ENCODE measurements around the gene EXOSC7. TPM values are rescaled to one million over a fixed set of nuclear protein-coding genes. Genes with fewer than 3 reads are reported as not detected.

The EXOSC7 gene
- total and polyA plus RNA-seq, 9 of the 15 experiments (the other 6 are each of a cell fraction or from before 2014, with no cell fraction given) = 88.5 to 237 (median 112) TPM

DNA sequence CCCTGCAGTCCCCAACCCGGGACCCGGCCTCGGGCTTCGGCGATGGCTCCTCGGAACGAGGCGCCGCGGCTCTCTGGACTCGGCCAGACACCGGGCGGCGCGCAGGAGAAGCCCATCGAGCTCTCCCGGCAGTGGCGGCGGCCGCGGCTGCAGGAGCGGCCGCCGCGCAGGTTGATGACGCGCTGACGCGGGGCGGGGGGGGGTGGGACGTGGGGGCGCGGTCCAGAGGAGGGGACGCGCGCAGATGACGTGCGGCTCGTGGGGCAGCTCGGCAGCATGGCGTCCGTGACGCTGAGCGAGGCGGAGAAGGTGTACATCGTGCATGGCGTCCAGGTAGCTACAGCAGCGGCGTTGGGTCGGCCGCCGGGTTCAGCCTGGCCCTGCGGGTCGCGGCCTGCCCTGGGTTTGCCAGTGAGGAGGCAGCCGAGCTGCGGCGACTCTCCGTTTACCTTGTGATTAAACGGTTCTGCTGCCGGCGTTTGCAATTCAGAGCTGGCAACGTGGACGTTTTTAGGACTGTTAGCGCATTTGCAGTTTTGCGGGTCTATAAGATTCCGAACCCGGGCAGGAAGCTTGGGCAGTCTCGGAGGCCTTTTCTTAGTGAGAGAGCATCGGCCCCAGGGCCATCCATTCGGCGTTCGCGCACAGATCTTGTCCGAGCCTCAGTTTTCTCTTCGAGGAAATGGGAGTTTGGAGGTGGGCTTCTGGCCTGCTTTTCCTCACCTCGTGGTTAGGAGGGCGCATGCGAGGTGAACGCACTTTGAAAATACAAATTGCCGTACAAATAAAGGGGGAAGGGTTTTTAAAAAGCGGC, at the start of gene EXOSC7, which contains the start of gene ZDHHC3 (continued):
- TF ChIP-seq, protein P1, sequence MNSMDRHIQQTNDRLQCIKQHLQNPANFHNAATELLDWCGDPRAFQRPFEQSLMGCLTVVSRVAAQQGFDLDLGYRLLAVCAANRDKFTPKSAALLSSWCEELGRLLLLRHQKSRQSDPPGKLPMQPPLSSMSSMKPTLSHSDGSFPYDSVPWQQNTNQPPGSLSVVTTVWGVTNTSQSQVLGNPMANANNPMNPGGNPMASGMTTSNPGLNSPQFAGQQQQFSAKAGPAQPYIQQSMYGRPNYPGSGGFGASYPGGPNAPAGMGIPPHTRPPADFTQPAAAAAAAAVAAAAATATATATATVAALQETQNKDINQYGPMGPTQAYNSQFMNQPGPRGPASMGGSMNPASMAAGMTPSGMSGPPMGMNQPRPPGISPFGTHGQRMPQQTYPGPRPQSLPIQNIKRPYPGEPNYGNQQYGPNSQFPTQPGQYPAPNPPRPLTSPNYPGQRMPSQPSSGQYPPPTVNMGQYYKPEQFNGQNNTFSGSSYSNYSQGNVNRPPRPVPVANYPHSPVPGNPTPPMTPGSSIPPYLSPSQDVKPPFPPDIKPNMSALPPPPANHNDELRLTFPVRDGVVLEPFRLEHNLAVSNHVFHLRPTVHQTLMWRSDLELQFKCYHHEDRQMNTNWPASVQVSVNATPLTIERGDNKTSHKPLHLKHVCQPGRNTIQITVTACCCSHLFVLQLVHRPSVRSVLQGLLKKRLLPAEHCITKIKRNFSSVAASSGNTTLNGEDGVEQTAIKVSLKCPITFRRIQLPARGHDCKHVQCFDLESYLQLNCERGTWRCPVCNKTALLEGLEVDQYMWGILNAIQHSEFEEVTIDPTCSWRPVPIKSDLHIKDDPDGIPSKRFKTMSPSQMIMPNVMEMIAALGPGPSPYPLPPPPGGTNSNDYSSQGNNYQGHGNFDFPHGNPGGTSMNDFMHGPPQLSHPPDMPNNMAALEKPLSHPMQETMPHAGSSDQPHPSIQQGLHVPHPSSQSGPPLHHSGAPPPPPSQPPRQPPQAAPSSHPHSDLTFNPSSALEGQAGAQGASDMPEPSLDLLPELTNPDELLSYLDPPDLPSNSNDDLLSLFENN (IDR thresholded peaks at IDR 0.05; ENCODE audit: low read depth in 2 of 2, low read length in 2 of 2) = no peak
- TF ChIP-seq SRSF3 (IDR thresholded peaks at IDR 0.05; ENCODE audit: insufficient read depth, low read length) = no peak
- TF ChIP-seq SMARCB1 (IDR thresholded peaks at IDR 0.05; ENCODE audit: insufficient read length, low read depth) = no peak
- TF ChIP-seq, protein P2, sequence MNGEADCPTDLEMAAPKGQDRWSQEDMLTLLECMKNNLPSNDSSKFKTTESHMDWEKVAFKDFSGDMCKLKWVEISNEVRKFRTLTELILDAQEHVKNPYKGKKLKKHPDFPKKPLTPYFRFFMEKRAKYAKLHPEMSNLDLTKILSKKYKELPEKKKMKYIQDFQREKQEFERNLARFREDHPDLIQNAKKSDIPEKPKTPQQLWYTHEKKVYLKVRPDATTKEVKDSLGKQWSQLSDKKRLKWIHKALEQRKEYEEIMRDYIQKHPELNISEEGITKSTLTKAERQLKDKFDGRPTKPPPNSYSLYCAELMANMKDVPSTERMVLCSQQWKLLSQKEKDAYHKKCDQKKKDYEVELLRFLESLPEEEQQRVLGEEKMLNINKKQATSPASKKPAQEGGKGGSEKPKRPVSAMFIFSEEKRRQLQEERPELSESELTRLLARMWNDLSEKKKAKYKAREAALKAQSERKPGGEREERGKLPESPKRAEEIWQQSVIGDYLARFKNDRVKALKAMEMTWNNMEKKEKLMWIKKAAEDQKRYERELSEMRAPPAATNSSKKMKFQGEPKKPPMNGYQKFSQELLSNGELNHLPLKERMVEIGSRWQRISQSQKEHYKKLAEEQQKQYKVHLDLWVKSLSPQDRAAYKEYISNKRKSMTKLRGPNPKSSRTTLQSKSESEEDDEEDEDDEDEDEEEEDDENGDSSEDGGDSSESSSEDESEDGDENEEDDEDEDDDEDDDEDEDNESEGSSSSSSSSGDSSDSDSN (IDR thresholded peaks at IDR 0.05; ENCODE audit: borderline replicate concordance in 1 of 2, low read depth in 2 of 2, low read length in 2 of 2) = 0 out of 4 replicates have a peak, but pooled peaks of 1 of the 2 experiments have one; percentile 68
- no peak for TF ChIP-seq MAFG (tag; conservative IDR thresholded peaks at IDR 0.05)
- TF ChIP-seq HNRNPK (IDR thresholded peaks at IDR 0.05; ENCODE audit: low read depth, low read length, poor library complexity, severe bottlenecking) = no peak
- TF ChIP-seq MEIS2 (IDR thresholded peaks at IDR 0.05; ENCODE audit: partially characterized antibody) = no peak
- TF ChIP-seq FOXJ2 (tag; IDR thresholded peaks at IDR 0.05) = no peak
- no peak for TF ChIP-seq ZNF584 (CRISPR knock-in tag; IDR thresholded peaks at IDR 0.05; ENCODE audit: low read depth)
- peak; percentile 95 for TF ChIP-seq TAF1 (IDR thresholded peaks at IDR 0.05; ENCODE audit: control insufficient read depth, extremely low read depth, insufficient read depth, low read length, severe bottlenecking)
- TF ChIP-seq MBD2 (IDR thresholded peaks at IDR 0.05; ENCODE audit: borderline replicate concordance, low read depth) = no peak
- TF ChIP-seq NONO (IDR thresholded peaks at IDR 0.05; ENCODE audit: low read depth in 2 of 2, low read length in 1 of 2) = peak in 1 of 2 experiments; percentile 51; a peak in 1 of 4 replicates
- no peak for TF ChIP-seq ZNF436 (CRISPR knock-in tag; IDR thresholded peaks at IDR 0.05)
- TF ChIP-seq SMAD3 (CRISPR knock-in tag; conservative IDR thresholded peaks at IDR 0.05) = no peak
- no peak for TF ChIP-seq HMG20A (CRISPR knock-in tag; conservative IDR thresholded peaks at IDR 0.05)
- no peak for TF ChIP-seq ZNF217 (CRISPR knock-in tag; IDR thresholded peaks at IDR 0.05)
- TF ChIP-seq GABPA (tag; conservative IDR thresholded peaks at IDR 0.05; ENCODE audit: low read depth) = no peak
- TF ChIP-seq ZNF668 (CRISPR knock-in tag; IDR thresholded peaks at IDR 0.05) = no peak
- TF ChIP-seq, protein P3, sequence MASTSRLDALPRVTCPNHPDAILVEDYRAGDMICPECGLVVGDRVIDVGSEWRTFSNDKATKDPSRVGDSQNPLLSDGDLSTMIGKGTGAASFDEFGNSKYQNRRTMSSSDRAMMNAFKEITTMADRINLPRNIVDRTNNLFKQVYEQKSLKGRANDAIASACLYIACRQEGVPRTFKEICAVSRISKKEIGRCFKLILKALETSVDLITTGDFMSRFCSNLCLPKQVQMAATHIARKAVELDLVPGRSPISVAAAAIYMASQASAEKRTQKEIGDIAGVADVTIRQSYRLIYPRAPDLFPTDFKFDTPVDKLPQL (IDR thresholded peaks at IDR 0.05; ENCODE audit: extremely low read depth, insufficient read length) = no peak
- no peak for TF ChIP-seq ZNF212 (CRISPR knock-in tag; IDR thresholded peaks at IDR 0.05)

Data from K562 (cell line).